GM21360 (cell line): ENCODE data around the gene ZFAND2A.
"Not testable (repeated sequence)": the region's sequence is repeated elsewhere in the genome, so short reads cannot be mapped to it uniquely, and the experiment has no call there.

ENCODE experiments used
- ATAC-seq: cut with Tn5 transposase; IDR thresholded peaks from one replicate; pipeline ENCODE4 v1.9.1; 2021; ENCODE audit warnings: mild to moderate bottlenecking, moderate library complexity; ENCODE audit not compliant: unreplicated experiment

ZFAND2A gene

DNA sequence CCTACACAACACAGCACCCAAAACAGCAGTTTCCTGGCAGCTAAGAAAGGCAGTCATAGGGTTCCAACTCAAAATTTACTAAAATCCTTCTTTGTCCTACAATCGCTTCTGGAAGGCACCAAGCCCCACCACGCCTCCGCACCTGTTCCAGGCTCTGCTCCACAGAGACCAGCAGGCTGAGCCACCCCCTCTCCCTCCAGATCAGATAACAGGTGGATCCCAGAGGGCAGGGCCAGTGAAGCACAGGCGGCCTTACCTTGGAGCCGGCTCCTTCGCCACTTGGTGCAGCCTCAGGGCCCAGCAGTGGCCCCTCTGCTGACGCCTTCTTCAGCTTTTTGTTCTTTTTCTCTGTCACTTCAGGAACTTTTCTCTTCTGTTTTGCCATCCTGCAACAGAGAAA lies 33.0 kb downstream of the ZFAND2A start:
- ATAC-seq, result no peak

DNA sequence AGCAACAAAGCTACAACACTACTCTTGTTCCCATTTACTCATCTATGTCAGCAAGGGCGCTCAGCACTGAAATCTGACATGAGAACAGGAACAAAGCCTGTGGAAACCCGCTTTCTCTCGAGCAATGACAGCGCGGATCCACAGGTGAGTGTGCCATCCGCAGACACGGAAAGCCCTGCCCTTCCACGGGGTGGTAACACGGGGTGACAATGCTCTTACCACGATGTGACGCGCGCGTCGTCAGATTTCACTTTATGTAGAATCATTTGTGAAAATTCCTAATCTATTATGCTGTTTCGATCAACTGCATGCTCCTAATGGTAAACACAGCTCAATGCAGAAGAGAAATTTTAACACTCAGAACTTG lies 34.4 kb downstream of the ZFAND2A start:
- no peak for ATAC-seq

DNA sequence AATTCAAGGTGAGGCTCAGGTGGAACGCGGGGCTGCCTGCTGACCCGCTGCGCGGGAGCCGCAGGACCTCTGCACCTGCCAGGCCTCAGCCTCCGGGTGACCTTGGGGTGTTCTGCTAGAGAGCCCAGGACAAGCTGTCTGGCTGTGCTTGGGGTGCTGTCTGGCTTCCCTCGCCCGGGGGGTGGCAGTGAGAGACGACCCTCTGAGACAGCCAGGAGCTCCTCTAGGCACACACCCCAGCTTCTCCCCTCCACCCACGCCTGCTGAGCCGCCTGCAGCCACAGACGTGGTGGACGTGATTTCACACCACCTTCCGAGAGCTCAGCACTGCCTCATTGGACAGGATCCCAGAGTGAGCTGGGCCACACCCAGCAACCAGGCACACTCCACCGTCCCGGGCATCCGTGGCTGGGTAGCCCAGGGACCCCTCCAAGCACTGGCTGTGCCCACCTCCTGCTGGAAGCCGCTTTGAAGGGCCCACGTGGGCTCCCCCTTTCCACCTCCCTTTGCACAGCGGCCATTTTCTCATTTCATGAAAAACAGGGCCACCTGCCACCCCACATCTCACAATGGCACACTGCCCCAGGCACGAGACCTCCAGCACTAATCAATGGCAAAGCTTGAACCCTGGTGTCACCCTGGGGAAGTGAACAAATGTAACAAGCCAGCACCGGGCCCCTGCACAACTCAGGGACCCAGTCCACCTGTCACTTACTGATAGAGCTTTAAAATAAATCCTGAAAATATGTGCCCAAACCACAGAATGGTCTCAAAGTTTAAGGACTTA lies 35.0 kb downstream of the ZFAND2A start:
- ATAC-seq, result no peak

DNA sequence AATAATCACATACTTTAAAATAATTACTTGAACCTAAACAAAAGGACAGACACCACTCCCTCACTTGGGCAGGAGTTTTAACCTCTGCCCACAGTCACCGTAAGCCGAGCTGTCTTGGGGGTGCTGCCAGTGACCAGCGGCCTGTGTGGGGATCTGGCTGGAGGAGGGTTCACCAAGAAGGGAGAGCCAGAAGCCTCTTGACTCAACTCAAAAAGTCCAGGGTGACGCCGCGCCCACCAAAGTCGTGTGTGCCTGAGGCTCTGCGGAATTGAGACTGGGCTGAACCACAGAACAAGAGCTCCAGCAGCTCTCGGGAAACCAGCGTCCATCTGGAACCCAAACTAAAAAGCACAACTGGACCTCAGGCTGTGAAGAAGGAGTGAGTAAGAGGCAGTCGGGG lies 35.8 kb downstream of the ZFAND2A start:
- no peak for ATAC-seq

DNA sequence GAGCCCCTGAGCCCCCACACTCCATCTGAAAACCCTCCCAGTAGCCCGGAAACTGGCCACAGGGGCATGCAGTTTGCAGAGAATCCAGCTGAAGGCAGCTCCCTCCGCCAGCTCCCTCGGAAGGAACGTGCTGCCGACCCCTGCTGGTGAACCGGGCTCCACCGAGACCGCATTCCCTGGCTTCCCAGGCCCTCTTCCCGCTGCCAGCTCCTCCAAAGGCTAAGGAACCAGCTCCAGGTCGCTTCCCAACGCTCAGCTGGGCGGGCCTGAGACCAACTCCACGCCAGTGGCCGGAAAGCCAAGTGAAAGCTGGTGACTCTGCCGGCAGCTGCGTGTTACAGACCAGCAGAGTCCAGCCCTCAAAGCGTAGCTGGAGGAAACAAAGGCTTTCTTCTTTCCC lies 36.3 kb downstream of the ZFAND2A start:
- ATAC-seq, result no peak

DNA sequence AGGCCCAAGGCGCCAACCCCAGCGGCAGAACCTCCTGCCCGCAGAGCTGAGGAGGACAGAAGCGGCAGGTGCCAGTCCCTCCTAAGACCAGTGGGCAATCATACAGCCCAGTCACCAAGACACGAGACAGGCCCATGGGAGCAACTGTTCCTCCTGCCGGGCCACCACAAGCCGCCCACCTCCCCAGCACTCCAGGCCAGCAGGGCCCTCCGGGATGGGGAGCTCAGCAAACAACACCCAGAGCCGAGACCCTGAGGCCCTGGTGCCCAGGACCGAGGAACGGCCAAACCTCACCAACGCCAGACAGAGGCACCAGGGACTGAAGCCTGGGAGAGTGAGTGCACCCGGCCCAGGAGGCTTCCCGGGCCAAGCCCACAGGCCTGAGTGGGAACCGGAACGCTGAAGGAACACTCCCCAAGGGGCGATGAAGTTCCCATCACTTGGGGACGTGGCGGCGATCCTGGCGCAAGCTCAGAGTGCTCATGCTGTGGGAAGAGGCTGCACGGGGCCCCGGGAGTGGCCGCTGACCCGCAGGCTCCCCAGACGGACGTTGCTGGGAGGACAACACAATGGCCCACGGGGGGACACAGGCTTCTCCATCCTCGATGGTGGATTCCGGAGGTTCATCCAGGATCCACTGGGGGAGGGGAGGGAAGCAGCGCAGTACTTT lies 37.0 kb downstream of the ZFAND2A start:
- no peak for ATAC-seq

DNA sequence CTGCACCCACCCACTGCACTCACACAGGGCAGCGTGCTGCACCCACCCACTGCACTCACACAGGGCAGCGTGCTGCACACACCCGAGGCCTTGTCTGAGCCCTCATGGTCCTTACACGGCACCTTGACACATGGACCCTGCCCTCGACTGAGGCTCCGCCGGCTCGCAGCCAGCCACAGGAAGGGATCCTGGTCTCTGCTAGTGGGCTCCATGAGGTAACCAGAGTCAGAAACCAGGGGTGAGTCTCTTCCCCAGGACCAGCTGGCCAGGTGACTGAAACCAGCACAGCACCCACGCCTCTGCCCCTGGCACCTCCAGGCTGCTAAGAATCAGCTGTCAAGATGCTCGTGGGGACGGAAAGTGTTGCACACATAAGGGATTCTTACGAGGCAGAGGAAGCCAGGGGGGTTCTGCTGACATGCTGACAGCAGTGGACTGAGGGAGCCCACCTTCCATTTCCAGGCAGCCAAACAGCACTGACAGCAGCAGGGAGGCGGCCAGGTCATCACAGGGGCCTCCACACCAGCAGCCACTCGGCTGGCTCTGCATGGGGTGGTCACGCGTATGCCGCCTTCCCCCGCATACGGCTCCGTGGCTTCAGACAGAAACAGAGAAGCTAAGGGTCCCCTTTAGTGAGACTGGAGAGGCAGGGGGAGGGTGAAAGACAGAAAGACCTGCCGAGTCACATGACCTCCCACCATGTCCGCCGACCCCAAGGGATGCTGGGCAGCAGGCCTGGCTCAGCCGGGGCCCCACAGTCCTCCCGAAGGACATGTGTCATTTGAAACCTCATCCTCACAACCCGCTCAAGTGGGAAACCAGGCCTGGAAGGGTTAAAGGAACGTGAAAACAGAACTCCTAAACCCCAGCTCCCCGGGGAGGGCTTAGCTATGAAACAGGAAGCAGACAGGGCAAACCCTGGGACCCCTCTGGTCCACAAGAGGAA lies 37.8 kb downstream of the ZFAND2A start:
- ATAC-seq, result no peak

DNA sequence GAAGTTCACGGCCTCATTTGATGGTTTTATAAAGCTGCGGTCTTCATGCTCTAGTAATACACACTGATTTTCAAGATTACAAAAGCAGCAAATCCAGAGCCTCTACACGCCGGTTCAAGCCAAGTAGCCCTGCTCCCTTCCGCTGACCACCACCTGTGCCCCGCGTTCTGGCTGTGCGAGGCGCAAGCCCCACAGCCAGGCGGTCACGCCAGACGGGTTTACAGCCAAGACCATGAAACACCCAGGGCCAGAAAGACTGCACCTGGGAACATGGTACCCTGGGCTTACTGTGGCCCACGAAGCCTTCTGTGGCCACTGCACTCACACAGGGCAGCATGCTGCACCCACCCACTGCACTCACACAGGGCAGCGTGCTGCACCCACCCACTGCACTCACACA lies 38.5 kb downstream of the ZFAND2A start:
- ATAC-seq, result no peak

DNA sequence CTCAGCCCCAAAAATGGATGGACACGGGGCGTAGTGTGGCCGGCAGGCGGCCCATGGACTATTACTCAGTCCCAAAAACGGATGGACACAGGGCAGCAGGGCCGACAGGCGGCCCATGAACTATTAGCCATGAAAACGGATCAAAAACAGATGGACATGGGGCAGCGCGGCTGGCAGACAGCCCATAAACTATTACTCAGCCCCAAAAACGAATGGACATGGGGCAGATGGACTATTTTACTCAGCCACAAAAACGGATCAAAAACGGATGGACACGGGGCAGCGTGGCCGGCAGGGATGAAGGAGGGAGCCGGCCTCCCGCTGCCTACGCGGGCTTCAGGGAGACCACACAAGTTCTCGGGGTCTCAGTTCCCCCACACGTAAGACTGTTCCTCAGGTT lies 39.2 kb downstream of the ZFAND2A start:
- no peak for ATAC-seq

DNA sequence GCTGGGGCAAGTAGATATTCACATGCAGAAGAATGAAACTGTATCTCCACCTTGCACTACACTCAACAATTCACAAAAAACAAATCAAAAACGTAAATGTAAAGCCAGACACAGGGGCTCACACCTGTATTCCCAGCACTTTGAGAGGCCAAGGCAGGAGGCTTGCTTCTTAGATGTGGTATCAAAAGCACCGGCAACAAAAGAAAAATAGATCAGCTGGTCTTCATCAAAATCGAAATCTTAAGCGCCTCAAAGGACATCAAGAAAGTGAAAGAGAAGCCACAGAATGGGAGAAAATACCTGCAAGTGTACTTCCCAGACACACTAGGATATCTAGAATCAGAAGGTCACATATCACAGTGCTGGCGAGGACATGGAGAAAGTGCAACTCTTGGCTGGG lies 40.8 kb downstream of the ZFAND2A start:
- no peak for ATAC-seq

DNA sequence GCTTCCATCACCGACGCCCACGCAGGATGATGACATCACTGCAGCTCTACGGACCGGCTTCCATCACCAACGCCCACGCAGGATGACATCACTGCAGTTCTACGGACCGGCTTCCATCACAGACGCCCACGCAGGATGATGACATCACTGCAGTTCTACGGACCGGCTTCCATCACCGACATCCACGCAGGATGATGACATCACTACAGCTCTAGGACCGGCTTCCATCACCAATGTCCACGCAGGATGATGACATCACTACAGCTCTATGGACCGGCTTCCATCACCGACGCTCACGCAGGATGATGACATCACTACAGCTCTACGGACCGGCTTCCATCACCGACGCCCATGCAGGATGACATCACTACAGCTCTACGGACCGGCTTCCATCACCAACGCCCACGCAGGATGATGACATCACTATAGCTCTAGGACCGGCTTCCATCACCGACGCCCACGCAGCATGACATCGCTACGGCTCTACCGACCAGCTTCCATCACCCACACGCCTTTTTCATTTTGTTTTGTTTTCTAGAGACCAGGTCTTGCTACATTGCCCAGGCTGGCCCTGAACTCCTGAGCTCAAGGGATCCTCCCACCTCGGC lies 42.6 kb downstream of the ZFAND2A start:
- no peak for ATAC-seq

DNA sequence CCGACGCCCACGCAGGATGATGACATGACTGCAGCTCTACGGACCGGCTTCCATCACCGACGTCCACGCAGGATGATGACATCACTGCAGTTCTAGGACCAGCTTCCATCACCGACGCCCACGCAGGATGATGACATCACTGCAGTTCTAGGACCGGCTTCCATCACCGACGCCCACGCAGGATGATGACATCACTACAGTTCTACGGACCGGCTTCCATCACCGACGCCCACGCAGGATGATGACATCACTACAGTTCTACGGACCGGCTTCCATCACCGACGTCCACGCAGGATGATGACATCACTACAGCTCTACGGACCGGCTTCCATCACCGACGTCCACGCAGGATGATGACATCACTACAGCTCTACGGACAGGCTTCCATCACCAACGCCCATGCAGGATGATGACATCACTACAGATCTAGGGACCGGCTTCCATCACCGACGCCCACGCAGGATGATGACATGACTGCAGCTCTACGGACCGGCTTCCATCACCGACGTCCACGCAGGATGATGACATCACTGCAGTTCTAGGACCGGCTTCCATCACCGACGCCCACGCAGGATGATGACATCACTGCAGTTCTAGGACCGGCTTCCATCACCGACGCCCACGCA lies 43.5 kb downstream of the ZFAND2A start:
- not testable (repeated sequence) for ATAC-seq

DNA sequence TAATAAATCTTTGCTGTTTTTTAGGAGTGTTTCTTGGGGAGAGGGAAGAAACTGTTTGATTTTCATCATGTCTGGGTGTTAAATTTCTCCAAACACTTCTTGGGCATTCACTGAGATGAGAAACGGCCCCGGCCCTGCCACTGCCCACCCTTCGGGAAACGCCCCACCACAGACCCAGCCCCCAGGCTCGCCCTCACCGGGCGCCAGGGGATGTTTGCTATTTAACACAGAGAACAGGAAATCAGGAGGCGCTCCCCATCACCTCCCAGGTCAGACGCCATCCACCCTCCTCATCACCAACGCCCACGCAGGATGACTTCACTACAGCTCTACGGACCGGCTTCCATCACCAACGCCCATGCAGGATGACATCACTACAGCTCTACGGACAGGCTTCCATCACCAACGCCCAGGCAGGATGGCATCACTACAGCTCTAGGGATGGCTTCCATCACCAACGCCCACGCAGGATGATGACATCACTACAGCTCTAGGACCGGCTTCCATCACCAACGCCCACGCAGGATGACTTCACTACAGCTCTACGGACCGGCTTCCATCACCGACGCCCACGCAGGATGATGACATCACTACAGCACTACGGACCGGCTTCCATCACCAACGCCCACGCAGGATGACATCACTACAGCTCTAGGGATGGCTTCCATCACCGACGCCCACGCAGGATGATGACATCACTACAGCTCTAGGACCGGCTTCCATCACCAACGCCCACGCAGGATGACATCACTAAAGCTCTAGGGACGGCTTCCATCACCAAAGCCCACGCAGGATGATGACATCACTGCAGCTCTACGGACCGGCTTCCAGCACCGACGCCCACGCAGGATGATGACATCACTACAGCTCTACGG lies 44.6 kb downstream of the ZFAND2A start:
- not testable (repeated sequence) for ATAC-seq

DNA sequence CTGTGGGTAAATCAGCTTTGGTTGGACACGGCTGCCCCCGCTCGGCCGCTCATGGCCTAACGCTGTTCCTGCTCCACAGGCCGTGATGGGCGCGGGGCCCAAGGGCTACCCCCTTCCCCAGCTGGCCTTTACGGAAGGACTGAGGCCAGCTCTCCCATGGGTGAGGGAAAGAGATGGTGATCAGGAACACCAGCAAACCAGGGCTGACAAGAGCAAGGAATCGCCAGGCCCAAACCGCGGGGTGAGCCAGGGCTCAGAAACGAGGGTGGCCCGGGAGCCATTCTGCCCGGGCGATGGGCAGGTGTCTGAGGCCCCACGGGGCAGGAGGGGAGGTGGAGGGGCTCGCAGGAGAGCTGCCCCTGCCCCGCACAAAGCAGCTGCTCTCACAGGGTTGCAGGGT lies 45.5 kb downstream of the ZFAND2A start:
- no peak for ATAC-seq

DNA sequence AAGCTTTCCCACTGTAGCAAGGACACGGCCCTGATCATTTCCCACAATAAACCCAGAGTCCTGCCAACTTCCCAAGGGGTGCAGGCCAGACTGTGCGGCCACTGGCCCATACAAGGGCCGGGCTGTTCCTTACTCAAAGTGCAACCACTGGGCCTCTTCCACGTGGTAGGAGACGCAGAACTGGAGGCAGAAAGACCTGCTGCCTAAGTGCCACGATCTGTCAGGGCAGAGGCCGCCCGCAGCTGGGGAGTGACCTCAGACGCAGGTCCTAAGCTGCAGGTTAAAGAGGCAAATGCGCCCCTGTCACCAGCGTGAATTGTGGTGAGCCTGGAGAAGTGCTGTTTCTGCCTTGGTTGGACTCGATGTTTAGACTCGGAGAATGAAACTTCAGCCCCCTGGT lies 45.9 kb downstream of the ZFAND2A start:
- no peak for ATAC-seq

DNA sequence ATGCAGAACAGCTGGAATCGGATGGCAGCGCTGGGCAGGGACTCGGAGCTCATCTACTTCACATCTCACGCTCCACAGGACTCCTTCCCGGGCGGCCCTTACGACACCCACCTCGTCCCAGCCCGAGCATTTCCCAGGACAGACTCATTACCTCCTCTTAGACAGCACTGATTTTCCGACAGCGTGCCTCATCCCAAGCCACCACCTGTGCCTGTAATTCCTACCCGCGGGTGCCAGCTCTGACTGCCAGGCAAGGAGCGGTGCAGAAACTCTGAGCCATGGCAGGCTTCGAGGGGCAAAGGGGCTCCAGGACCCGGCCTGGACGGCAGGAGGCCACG lies 46.5 kb downstream of the ZFAND2A start:
- no peak for ATAC-seq

DNA sequence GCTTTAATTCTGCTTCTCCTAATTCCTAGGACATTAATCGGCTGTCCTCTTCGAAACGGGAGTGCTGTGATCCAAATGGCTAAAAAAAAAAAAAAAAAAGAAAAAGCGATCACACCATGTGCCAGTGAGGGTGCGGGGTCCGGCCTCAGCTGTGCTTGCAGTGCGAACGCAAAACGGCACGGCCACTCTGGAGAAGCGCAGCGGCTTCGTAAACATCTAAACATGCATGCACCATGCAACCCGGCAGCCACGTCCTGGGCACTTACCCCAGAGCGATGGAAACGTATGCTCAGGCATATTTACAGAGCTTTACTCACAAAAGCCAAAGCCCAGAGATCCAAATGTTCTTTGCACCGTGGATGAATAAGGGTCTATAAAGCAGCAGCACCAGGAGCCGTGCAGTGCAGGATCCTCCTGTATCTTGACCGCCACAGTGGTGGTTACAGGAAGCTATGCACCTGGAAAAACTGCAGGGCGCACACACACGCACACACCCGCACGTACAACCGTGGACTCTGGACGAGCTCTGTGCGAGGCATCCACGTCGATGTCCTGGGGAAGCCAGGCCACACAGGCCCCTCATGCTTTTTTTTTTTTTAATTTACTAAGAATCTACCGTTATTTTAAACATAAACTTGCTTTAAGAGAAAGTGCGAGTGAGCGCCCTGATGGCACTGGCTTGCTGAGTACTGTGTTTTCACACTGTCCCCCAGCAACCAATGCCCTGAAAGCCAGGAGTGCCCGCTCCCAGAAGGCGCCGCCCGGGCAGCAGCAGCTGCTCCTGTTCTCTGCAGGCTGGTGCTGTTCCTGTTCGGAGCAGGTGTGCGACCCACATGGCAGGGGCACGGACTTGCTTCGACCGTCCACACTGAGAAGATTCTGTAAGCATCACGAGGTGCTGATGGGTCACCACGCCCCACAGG lies 47.1 kb downstream of the ZFAND2A start:
- no peak for ATAC-seq

DNA sequence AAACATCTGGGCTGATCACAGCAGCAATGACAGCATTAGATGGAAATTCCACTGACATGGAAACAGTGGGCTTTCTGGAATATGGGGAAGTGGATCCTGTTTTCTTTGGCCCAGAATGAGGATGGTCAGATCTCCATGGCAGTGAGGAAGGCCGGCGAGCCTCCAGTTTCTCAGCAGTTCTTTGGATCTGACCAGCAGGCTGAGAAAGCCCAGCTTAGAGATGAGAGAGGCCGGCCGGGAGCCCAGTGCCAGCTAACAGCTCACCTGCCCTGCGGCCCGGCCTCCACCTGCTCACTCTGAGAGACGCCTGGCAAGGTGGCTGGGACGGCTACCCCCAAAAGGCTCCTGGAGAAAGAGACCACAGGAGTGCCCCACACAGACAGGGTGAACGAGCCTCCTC lies 47.9 kb downstream of the ZFAND2A start:
- no peak for ATAC-seq

DNA sequence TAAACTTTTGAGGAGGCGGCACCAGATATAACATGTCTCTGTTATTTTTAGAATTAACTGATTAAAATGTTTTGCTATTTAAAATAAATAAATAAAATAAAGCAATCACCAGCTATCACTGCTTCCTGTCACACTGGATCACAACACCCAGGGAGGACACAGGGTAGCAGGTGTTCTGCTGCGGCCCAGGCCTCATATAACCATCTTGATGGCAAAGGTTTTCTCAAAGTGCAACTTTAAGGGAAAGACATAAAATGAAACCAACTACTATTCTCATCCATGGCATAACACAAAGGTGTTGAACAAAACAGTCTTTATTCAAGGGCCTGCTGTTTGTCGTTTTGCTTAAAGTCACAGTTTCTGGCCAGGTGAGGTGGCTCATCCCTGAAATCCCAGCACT lies 48.8 kb downstream of the ZFAND2A start:
- no peak for ATAC-seq
